Ovary (tissue), 1 donor: ENCODE data around the gene JAM2.

Source experiments
- EP300 ChIP-seq: sonication (generic); formaldehyde crosslinking; IDR thresholded peaks from one replicate; pipeline ENCODE4 v1.6.1; 2017; ENCODE audit warnings: antibody characterized with exemption
- POLR2A ChIP-seq: fragments of 450-650 bp; IDR thresholded peaks from one replicate; pipeline ENCODE4 v1.6.1; 2017; ENCODE audit warnings: antibody characterized with exemption, mild to moderate bottlenecking, moderate library complexity

DNA sequence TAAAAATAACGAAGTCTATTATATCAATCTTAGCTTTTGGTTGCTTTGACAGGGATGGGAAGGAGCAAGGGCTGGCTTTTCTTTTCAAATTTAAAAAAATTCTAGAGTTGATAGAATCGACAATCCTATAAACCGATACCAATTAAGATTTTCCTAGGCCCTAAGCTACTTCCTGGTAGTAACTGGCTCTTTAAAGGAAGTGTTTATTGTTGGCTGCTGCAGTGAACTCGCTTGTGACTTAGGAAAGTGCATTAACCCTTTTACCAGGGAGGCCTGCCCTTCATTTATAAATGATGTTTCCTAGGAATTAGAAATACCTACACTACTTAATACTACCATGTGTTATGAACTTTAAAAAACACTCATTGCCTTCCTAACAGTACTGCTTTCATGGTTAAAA lies 62.5 kb downstream of the JAM2 start:
- no peak for TF ChIP-seq EP300
- TF ChIP-seq POLR2A = no peak
